HG03378 (cell line): ENCODE data around the gene RAMP2.
"Not testable (repeated sequence)": the region's sequence is repeated elsewhere in the genome, so short reads cannot be mapped to it uniquely, and the experiment has no call there.

Source experiments
- ATAC-seq: cut with Tn5 transposase; IDR thresholded peaks from one replicate; pipeline ENCODE4 v1.9.1; 2021; ENCODE audit warnings: mild to moderate bottlenecking, moderate library complexity; ENCODE audit not compliant: unreplicated experiment

Gene RAMP2, protein sequence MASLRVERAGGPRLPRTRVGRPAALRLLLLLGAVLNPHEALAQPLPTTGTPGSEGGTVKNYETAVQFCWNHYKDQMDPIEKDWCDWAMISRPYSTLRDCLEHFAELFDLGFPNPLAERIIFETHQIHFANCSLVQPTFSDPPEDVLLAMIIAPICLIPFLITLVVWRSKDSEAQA

DNA sequence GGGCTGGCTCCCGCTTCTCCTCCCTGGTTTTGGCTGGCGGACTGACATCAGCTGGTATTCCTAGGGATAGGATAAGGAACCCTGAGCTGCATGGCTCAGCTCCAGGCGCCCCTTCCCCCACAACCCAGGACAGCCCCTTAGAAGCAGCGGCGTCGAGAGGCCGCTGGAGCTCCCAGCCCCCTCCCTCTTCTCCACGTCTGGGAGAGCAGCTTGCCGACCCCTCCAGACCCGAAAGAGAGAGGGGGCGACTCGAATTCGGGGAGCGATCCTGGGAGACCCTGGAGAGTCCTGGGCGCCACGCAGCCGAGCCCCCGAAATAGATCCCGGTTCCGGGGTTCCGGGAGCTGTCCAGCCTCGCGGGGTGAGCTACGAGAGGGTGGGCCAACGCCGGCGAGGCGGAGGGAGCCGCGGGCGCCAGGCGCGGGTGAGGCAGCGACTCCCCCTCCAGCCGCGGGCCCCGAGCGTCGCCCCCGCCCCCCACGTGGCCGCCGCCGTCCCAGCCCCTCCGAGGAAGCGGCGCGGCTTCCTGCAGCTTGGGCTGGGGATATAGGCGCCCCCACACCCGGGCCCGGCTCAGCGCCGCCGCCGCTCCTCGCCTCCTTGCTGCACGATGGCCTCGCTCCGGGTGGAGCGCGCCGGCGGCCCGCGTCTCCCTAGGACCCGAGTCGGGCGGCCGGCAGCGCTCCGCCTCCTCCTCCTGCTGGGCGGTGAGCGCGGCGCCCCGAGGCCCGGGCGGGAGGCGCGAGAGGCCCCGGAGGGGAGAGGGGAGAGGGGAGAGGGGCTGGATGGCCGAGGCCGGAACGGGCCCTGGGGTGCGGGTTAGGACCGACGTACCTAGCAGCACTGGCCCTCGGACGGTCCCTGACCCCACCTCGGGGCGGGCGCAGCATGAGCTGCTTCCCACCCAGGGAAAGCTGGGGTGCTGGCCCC is at the start of gene RAMP2:
Gene RAMP2, plus strand, starts transcription at position 576 of the 930 bp plus-strand sequence. Its CDS starts 35 bp downstream, at position 611.
- no peak for ATAC-seq

DNA sequence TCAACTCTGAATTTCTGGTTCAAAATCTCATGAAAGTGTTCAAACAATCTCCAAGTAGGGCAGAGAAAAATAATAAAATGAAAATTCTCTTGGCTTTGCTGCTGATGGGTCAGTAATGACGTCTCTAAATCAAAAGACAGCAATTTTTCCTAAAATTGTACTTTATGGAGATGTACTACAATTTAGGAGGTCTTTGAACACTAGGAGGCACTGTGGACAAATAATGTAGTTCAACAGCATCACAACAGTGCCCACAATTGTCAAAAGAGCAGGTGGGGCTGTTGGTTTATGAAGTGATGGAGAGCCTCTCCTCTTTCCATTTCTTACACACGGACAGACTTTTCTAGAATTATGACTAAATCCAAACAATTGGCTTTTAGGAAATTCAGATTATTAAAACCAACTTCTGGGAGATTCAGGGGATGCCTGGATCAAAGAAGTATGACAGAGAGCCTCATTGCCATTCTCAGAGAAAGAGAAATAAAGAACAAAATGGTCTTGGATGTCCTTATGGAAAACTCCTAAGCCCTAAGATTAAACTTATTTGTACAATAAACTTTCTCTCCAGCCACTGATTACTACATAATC is 39.9 kb upstream of the RAMP2 start:
- no peak for ATAC-seq

DNA sequence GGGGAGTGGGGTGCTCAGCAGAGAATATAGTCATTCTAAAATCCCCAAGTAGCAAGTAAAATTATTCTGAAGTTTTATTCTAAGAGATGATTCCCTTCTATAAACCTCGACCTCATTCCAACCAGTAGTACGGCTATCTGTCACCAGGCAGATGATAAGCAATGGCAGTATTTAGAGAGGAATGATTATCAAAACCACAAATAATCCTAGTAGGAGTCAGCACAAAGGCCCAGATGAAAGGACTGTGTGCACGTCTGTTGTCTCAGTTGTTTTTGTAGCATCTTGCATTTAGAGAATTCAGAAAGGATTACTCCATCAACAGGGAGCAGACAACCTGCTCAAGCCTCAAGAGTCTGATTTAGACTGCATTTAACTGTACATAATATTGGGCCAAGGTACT is 37.4 kb upstream of the RAMP2 start:
- ATAC-seq: no peak

DNA sequence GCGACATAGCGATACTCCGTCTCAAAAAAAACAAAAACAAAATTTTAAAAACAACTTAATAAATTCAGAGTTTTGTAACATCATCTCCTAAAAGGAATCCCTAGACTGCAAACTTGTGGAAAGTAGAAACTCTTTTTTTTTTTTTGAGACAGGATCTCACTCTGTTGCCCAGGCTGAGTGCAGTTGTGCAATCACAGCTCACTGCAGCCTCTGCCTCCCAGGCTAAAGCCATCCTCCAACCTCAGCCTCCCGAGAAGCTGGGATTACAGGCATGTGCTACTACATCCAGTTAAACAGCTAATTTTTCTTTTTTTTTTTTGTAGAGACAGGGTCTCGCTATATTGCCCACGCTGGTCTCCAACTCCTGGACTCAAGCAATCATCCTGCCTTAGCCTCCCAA is 35.9 kb upstream of the RAMP2 start:
- ATAC-seq: no peak

DNA sequence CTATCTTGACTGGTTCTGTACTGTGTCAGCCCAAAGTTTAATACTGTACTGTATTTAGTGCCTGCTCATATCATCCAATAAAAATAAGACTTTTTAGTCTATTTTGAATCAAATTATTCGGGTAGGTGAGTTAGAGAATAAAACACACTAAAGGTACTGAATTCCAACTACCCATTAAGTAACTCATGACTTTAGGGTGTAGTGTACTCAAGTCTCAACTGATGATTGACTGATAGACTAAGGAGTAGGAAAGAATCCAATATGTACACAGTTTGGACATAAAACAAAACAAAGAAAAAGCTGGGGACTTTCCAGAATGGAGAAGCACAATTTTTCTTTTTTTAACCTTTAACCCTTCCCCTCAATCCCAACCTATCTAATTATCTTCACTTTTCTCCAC is 20.3 kb upstream of the RAMP2 start:
- no peak for ATAC-seq

DNA sequence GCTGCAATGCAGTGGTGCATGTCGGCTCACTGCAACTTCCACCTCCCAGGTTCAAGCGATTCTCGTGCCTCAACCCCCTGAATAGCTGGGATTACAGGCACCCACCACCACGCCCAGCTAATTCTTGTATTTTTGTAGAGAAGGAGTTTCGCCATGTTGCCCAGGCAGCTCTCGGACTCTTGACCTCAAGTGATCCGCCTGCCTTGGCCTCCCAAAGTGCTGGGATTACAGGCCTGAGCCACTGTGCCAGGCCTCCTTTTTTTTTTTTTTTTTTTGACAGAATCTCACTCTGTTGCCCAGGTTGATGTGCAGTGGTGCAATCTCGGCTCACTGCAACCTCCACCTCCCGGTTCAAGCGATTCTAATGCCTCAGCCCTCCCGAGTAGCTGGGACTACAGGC is 18.1 kb upstream of the RAMP2 start:
- not testable (repeated sequence) for ATAC-seq

DNA sequence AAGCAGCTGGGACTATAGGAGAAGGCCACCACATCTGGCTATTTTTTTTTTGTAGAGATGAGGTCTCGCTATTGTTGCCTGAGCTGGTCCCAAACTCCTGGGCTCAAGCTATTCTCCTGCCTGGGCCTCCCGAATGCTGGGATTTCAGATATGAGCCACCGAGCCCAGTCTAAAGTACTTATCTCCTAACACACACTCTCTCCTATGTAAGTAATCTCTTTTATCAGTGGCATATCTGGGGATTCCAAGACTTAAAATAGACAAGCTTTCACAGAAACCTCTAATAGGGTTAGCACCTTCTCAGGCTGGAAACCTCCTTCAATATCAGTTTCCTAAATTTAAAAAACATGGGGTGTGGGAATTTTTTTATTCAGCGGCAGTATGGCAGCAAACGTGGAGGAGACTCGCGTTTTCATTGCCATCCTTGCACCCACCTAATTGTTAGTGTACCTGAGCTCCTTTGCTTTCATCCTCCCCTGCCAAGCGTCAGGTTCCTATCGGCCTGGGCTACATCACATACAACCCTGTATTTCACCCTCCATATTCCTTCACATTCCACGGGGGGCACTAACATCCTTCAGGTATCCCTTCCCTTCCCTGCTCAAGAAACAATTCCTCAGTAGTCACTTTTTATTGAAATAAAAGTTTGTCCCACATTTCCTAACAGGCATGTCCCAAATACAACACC is 17.3 kb upstream of the RAMP2 start:
- ATAC-seq: no peak

DNA sequence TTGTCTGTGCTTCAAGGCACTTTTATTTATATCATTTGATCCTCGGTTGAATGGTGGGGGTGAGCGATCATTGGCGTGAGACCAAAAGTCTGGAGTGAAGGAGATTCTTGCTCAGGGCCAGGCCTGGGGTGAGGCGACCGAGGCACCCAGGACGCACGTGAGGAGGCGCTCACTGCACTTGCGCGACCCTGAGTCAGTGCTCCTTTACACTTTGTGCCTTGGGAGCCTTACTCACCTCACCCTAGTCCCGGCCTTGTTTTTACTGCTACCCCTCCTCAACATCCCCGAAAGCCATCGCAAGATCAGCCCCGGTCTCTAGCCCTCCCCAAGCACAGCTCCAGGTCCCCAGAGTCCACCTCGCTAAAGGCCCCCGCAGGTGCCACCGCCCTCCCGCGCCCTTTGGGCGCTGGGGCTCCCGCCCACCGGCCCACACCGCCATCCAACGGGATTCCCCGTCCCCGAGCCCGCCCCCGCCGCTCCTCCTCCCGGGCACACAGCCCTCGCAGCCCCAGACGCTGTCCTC is 16.7 kb upstream of the RAMP2 start:
- ATAC-seq: peak; percentile 32

DNA sequence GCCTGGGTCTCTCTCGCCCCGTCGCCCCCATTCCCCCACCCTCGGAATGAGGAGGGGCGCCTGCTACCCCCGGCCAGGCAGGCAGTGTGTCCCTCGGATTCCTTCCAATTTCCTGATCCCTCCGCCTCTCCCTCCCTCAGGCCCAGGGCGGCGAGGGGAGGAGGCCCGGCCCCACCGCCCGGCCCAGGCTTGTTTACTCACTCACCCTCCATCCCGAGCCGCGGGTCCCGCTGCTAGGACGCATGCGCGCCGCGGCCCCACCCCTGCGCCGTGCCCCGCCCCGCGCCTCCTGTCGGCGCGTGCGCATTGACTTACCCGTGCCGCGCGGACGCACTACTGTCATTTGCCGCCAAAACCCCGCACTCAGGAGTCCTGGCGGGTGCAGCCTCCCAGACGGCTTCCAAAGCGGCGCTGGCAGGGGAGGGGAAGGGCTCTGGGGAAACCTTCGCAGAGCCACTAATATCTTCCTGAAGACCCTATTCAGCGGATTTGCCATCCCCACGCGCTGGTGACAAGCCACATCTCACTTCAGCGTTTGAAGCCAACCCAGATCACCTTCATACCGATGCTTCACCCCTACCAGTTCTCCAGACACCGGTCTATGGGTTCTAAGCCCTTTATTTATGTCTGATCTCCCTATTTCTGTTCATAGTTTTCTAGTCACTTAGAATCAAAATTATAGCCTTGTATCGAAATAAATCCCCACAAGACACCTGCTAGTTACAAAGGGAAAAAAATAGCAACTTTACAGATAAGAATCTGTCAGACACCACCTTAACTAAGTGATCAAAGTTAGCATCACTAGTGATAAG is 16.0 kb upstream of the RAMP2 start, which contains the start of gene EZH1:
Gene EZH1, minus strand, starts transcription at position 235 of the 812 bp plus-strand sequence. CDS start 16,099 bp downstream, outside the sequence.
- ATAC-seq: peak; percentile 59

DNA sequence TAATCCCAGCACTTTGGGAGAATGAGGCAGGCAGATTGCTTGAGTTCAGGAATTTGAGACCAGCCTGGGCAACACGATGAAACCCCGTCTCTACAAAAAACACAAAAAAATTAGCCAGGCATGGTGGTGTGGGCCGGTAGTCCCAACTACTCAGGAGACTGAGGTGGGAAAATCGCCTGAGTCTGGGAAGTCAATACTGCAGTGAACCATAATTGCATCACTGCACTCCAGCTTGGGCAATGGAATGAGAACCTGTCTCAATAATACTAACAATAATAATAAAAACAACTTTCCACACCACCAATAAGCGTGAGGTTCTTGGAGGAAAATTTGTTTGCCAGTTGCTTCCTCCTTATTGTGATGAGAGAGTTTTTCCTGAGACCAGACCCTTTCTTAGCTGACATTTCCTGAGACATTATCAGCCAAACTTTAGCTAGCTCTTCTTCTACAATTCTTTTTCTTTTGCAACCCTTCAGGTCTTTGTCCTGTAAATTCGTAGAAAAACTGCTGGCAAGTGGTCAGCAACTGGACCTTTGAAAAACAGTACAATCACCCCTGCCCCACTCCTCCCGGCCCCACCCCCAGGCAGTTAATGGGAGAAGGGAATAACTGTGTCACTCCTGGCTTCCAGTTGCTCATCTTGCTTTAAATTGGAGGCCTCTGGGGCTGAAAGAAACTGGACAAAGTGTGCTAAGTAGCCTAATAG is 12.7 kb upstream of the RAMP2 start:
- no peak for ATAC-seq

DNA sequence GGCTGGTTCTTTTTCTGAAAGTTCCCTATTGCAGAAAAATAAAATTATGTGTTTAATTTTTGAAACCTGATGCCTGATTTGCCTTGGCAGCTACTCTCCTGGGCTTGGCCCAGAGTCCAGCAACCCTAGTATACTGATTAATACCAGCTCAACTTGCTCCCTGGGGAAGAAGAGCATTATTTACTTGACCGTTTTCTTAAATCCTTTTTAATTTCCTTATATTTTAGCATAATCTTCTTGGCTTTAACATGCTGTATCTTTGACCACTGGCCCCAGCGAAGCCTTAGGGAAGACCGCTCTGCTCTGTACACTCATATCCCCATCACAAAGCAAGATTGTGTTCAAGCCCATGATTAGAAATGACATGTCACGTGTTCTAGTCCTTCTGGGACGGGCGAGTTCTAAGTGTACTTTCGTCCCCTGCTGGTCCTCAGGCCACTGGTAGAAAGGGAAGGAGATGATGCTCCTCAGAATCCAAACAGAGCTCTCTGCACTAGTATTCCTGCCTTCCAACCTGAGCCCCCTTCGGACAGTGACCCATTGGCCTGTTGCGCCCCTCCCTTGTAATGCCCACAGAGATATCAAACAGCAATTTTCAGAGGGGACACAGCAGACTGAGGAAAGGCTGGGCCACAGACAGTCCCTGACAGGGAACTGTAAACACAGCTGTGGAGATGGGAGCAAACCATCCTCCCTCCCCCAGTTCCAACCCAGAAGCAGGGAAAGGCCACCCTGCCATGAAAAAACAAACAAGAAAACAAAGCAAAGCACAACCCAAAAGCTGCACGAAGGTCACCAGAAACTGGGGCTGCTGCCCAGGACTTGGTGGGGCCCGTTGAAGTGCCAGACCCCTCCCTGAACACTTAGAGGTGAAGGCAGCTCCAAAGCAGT is 11.9 kb upstream of the RAMP2 start:
- no peak for ATAC-seq

DNA sequence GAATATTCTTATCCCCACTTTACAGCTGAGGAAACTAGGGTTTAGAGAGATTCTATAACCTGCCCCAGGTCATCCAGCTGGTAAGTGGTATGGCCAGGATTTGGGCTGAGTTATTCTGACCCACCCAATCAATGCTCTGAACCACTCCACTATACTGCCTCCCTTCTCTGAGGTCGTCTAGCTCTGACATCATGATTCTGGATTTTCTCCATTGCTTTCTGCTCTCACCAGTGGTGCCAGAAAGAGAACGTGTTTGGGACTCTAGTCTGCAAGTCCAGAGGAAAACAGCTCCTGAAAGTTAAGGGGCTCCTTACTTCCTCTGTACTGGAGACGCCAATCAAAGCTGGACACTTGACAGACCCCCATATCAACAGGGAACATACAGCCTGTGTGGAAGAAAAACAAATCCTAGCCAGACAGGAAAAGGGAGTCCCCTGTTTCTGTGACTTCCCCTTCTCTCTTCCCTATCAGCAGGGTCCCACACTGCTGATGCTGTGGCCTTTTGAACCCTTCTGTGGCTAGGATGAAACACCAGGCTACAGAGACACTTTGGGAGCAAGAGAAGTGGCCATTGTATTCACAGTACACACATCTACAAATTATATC is 10.2 kb upstream of the RAMP2 start:
- no peak for ATAC-seq

DNA sequence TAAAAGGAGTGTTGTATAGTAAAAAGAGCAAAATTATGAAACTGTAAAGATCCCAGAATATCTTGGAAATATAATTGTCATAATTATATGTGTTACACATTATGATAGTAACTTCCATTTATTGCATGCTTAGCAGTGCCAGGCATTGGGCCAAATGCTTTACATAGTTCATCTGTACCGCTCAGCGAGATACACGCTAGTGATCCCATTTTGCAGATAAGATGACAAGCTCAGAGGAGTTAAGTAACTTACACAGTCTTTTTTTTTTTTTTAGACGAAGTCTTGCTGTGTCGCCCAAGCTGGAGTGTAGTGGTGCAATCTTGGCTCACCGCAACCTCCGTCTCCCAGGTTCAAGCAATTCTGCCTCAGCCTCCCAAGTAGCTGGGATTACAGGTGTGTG is 9.4 kb upstream of the RAMP2 start:
- ATAC-seq: no peak

DNA sequence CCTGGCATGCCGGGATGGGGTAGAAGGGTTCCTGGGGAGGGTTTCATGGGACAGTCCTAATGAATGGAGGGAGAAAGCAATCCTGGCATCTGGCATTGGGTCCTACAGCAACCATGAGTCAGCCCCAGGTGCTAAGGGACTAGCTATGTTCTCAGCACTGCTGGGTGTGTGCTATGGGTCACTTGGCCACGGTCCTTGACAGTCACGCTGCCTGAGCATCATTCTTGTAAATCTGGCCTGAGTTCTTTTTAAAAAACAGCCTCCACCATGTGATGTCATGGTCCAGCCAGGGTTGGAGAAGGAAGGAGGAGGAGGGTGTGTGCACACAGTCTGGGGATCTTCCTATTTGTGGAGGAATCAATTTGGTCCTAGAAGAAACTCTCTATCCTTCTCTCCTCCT is 6.2 kb upstream of the RAMP2 start:
- ATAC-seq: no peak

DNA sequence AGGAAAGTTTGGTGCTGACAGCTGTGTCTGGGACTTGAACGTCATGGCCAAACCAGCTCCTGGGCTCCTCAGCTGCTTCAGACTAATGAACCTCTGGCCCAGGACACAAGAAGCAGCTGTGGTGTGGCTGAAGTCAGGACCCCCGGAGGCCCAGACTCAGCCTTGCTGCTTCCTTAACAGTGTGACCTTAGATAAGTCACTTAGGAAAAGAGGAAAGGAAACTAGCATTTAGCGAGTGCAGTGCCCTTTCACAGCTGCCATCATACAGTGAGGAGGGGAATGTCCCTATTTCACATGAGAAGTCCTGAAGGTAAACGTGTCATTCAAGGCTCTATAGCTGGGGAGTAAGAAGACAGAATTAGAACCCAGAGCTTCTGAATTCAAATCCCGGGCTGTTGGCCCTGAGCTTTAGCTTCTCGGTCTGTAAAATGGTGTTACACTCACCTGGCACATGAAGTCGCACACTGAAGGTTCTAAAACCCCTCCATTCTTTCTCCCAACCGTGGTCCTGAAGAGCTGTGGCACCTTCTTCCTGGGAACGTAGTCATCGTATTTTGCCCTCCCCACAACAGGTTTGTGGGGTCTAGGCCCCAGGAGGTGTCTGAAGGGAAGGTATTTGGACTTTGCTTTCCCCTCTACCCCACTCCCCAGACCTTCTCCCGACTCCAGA is 910 bp upstream of the RAMP2 start:
- no peak for ATAC-seq

DNA sequence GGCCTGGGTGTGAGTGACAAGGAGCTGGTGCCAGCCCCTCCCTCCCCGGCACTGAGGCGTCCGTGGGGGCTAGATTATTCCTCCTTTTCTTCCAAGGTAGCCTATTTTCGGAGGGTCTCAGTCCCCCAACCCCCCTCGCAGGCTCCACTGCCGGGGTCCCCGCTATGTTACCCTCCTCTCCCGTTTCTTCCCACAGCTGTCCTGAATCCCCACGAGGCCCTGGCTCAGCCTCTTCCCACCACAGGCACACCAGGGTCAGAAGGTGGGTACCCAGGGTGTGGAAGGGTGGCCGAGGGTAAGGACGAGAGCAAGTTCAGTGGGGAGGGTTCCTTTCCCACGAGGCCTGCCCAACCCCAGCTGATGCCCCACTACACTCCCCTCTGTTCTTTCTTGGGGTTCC is 611 bp downstream of the RAMP2 start:
- no peak for ATAC-seq

DNA sequence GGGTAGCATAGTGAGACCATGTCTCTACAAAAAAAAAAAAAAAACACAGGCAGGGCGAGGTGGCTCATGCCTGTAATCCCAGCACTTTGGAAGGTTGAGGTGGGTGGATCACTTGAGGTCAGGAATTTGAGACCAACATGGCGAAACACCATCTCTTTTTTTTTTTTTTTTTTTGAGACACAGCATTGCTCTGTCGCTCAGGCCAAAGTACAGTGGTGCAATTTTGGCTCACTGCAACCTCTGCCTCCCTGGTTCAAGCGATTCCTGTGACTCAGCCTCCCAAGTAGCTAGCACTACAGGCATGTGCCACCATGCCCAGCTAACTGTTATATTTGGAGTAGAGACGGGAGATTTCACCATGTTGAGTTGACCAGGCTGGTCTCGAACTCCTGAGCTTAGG is 5.1 kb downstream of the RAMP2 start:
- no peak for ATAC-seq

DNA sequence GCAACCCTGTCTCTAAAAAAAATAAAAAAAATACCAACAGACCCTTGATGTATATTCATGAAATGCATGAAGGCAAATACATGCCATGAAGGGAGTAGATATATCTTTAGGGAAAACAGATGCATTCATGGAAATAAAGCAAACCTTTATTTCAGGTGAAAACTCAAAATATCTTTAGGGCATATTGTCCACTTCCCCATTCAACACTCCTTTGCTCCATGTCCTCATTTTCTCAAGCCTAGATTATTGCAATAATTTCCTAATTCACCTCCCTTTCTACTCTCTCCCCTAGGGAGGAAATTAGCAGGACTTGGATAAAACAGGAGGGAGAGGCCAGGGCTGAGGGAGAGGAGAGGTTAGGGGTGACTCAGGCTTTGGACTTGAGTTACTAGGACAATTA is 6.5 kb downstream of the RAMP2 start:
- no peak for ATAC-seq
